Esophagus squamous epithelium (tissue), 5 donors: ENCODE data around the gene ANKRD52. TPM values are rescaled to one million over a fixed set of nuclear protein-coding genes. Genes with fewer than 3 reads are reported as not detected.
"Not testable (repeated sequence)": the region's sequence is repeated elsewhere in the genome, so short reads cannot be mapped to it uniquely, and the experiment has no call there.

ENCODE experiments used
- DNase-seq: peaks from one replicate; lab custom pipeline; 2025; lab: John Stamatoyannopoulos, UW
- H3K27ac ChIP-seq, 4 donors: fragments of 200-600 bp; sonication (generic); one replicate each; pipeline ENCODE4 v1.5.1; 2016 to 2019; ENCODE audit warnings: mild to moderate bottlenecking in 1 of 4
- H3K27me3 ChIP-seq, 4 donors: fragments of 200-600 bp; sonication (generic); 1 replicate in 3 of 4; 2 replicates in 1 of 4; pipeline versions ENCODE4 v1.5.1 to v1.6.0; 2017 to 2021; ENCODE audit warnings: antibody characterized with exemption in 1 of 4
- H3K36me3 ChIP-seq, 3 donors: fragments of 200-600 bp; sonication (generic); one replicate each; pipeline ENCODE4 v1.5.1; 2016 to 2019
- H3K4me1 ChIP-seq, 3 donors: fragments of 200-600 bp; sonication (generic); one replicate each; pipeline ENCODE4 v1.5.1; 2017 to 2019
- H3K4me3 ChIP-seq, 4 donors: fragments of 200-600 bp; sonication (generic); 1 replicate in 3 of 4; 2 replicates in 1 of 4; pipeline ENCODE4 v1.5.1; 2016 to 2019; ENCODE audit warnings: mild to moderate bottlenecking in 2 of 4, moderate library complexity in 1 of 4
- H3K9me3 ChIP-seq, 3 donors: fragments of 200-600 bp; sonication (generic); one replicate each; pipeline ENCODE4 v1.5.1; 2016 to 2019
- POLR2A ChIP-seq, 4 donors: fragments of 450-650 bp; IDR thresholded peaks; one replicate each; pipeline ENCODE4 v1.6.1; 2017; ENCODE audit warnings: antibody characterized with exemption in 4 of 4, mild to moderate bottlenecking in 4 of 4, moderate library complexity in 3 of 4
- WGBS, 2 donors: methylation state at CpG; one replicate each; pipeline ENCODE4 v1.1.5; 2018; 5-methylcytosine and 5-hydroxymethylcytosine counted together
- intact Hi-C: fragments of 100-400 bp; cut with DNase I; formaldehyde crosslinking; loops from one replicate; pipeline ENCODE4 v1.15.0; 2022
- total RNA-seq, 4 donors: library from RNA; depleted of rRNA; stranded (reverse); fragments of >200 nt; gene quantifications; one replicate each; pipeline ENCODE4 v1.1.0, GENCODE V29; 2016
- TF ChIP-seq, protein P1 (sequence below), 6 experiments: fragments of 450-650 bp in 4 of 6; fragments of 200-600 bp in 2 of 6; sonication (generic) in 2 of 6; IDR thresholded peaks; one replicate each; pipeline ENCODE4 v1.5.1; 2016 to 2019; ENCODE audit warnings: antibody characterized with exemption in 6 of 6, mild to moderate bottlenecking in 4 of 6, moderate library complexity in 4 of 6
- donor health status: DM: yes; HTN: yes; CAD: no.

Gene ANKRD52
- total RNA-seq, 4 donors from 2014 or later: 9.2 to 15.8 (median 13.9) TPM

DNA sequence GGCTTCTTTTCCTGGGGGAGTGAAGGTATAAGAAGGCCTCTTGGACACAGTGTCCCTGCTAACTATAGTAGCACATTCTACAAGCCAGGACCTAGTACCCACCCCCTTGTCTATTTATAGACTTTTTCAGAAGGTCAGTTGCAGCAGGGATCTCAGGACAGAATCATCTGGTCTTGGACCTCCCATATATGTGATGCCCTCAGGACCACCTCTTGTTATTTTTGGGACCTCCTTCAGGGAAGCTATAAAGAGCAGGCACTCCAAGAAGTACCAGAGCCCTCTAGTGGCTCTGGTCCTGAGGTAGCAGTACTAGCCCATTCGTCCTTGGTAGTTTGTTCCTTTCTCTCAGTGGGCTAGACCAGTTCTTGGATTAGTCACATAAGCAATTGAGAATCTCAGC is 12.8 kb upstream of the ANKRD52 start:
- TF ChIP-seq, protein P1, sequence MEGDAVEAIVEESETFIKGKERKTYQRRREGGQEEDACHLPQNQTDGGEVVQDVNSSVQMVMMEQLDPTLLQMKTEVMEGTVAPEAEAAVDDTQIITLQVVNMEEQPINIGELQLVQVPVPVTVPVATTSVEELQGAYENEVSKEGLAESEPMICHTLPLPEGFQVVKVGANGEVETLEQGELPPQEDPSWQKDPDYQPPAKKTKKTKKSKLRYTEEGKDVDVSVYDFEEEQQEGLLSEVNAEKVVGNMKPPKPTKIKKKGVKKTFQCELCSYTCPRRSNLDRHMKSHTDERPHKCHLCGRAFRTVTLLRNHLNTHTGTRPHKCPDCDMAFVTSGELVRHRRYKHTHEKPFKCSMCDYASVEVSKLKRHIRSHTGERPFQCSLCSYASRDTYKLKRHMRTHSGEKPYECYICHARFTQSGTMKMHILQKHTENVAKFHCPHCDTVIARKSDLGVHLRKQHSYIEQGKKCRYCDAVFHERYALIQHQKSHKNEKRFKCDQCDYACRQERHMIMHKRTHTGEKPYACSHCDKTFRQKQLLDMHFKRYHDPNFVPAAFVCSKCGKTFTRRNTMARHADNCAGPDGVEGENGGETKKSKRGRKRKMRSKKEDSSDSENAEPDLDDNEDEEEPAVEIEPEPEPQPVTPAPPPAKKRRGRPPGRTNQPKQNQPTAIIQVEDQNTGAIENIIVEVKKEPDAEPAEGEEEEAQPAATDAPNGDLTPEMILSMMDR (IDR thresholded peaks at IDR 0.05): peak in 3 of 6 experiments; percentile 6 to 18 (median 7)
- TF ChIP-seq POLR2A (IDR thresholded peaks at IDR 0.05): no peak
- no peaks in the 10 kb centered on the region for H3K27me3 ChIP-seq
- WGBS, 2 donors: 0 to 38% methylated on average over 1 of the region's 1 CpG
- peaks cover 13 to 70% (median 41%) of the 10 kb centered on the region in 3 donors for H3K36me3 ChIP-seq
- H3K4me1 ChIP-seq: peaks cover 0 to 18% (median 10%) of the 10 kb centered on the region in 3 donors
- DNase-seq: no peak
- no peak overlapping the region for H3K4me3 ChIP-seq
- H3K9me3 ChIP-seq: no peaks in the 10 kb centered on the region
- intact Hi-C loops: no loop called here
- peak overlapping the region in 2 of 4 donors; percentile 2 to 9 for H3K27ac ChIP-seq

DNA sequence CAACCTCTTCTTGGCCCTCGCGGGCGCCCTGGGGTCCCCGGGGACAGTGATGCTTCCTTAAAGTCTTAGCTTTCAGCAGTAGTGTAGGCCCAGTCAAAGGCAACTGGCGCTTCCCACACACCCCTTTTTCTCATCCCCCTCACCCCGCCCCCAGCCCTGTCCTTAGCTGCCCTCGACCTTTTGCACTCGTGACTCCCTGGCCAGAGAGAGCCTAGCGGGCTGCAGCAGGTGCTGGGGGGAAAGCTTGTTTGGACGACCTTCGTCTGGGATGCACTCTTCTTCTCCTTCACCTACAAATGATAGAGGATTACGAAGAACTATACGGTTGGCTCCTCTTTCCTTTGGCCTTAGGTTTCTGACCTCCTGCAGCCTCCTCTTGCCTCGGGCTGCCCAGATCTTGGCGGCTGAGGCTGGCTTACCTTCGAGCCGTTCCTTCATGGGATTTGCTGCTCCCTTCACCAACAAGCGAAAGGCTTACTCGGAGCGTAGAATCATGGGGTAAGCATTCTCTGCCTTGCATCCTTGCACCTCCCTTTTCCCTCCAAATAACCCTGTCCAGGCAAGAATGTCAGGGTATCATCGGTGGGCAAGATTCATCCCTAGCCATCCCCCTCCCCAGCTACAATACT is 9.4 kb upstream of the ANKRD52 start:
- peaks cover 0 to 24% (median 14%) of the 10 kb centered on the region in 3 donors for H3K4me1 ChIP-seq
- peak overlapping the region; percentile 63 to 93 (median 79) for H3K4me3 ChIP-seq
- H3K27ac ChIP-seq: peak overlapping the region; percentile 85 to 99 (median 96)
- H3K9me3 ChIP-seq: no peaks in the 10 kb centered on the region
- TF ChIP-seq, protein P1 (IDR thresholded peaks at IDR 0.05): no peak
- no peak for TF ChIP-seq POLR2A (IDR thresholded peaks at IDR 0.05)
- H3K36me3 ChIP-seq: peaks cover 0 to 36% (median 8%) of the 10 kb centered on the region in 3 donors
- intact Hi-C loops: no loop called here
- no peaks in the 10 kb centered on the region for H3K27me3 ChIP-seq
- DNase-seq: no peak
- 32 to 41% methylated on average over 15 to 19 of the region's 21 CpGs for WGBS, 2 donors

DNA sequence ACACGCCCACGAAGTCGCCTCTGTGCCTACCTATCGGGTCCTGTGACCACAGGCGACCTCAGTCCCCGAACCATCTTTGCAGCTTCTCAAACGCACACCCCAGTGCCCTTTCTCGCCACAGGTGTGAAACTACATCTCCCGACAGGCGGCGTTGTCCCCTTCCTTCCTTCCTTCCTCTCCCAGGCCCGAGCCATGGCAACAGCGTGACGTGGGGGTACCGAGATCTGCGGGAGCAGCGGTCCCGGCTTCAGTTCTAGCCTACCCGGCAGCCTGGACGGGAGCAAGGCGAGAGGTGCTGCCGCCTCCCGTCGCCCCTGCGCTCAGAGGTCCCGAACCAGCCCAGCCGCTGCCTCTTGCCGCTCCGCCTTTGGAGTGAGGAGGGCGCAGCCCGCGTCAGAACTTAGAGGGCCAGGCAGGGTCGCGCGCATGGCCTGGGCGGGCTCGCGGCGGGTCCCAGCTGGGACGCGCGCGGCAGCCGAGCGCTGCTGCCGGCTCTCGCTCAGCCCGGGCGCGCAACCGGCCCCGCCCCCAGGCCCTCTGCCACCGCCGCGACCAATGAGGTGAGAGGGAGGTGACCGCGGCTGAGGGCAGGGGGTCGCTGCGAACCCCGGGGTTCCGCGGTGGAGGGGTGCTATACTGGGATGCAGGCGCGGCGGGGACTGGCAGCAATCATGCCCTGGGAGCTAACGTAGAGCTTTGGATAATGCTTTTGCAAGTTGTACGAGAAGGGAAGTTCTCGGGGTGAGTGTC is 8.7 kb upstream of the ANKRD52 start, which contains the start of gene COQ10A:
Gene COQ10A, plus strand, starts transcription at position 250 of the 750 bp plus-strand sequence. Its CDS starts 177 bp downstream, at position 427.
- peak; percentile 45 for DNase-seq
- Histone ChIP-seq H3K4me1 (peaks cover 0 to 25% (median 14%) of the 10 kb centered on the region in 3 donors), H3K4me3 (peak within 1 kb of the TSS; percentile 63 to 93 (median 79)), H3K36me3 (peaks cover 0 to 29% (median 2%) of the 10 kb centered on the region in 3 donors), H3K27me3 (no peaks in the 10 kb centered on the region), H3K9me3 (no peaks in the 10 kb centered on the region), H3K27ac (peak within 1 kb of the TSS; percentile 85 to 99 (median 96))
- 0% methylated on average over 11 to 16 of the region's 68 CpGs for WGBS, 2 donors
- peak in 2 of 4 donors; percentile 86 to 89 for TF ChIP-seq POLR2A (IDR thresholded peaks at IDR 0.05)
- TF ChIP-seq, protein P1 (IDR thresholded peaks at IDR 0.05): peak; percentile 37 to 77 (median 74)
- intact Hi-C loops: no loop called here

DNA sequence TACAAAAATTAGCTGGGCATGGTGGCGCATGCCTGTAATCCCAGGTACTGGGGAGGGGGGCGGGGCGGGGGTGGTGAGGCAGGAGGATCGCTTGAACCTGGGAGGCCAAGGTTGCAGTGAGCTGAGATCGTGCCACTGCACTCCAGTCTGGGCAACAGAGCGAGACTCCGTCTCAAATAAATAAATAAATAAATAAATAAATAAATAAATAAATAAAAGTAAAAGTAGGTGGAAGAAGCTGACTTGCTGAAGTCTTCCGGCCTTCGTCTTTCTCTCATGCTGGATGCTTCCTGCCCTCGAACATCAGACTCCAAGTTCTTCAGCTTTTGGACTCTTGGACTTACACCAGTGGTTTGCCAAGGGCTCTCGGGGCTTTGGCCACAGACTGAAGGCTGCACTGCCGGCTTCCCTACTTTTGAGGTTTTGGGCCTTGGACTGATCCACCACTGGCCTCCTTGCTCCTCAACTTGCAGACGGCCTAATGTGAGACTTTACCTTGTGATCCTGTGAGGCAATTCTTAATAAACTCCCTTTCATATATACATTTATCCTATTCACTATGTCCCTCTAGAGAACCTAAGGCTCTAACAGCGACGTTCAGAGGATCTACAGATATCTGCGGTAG is 8.0 kb upstream of the ANKRD52 start:
- 54 to 56% methylated on average over 16 of the region's 16 CpGs for WGBS, 2 donors

DNA sequence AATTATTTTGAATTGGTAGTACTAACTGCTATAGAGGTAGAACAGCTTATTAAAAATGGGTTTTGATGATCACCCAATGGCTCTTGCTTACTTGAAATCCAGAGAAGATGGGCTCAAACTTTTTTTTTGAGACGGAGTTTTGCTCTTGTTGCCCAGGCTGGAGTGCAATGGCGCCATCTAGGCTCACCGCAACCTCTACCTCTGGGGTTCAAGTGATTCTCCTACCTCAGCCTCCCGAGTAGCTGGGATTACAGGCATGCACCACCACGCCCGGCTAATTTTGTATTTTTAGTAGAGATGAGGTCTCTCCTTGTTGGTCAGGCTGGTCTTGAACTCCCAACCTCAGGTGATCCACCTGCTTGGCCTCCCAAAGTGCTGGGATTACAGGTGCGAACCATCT is 4.8 kb upstream of the ANKRD52 start:
- H3K4me3 ChIP-seq, H3K36me3 ChIP-seq, DNase-seq, H3K27ac ChIP-seq, H3K27me3 ChIP-seq, H3K9me3 ChIP-seq, intact Hi-C loops: not testable (repeated sequence)
- 86 to 91% methylated on average over 7 of the region's 7 CpGs for WGBS, 2 donors
- peaks cover 0 to 37% (median 22%) of the 10 kb centered on the region in 3 donors for H3K4me1 ChIP-seq

More for the DNA sequence above, 8.0 kb upstream of the ANKRD52 start:
- Histone ChIP-seq H3K27ac (peak overlapping the region; percentile 85 to 99 (median 96)), H3K36me3 (peaks cover 0 to 22% (median 0%) of the 10 kb centered on the region in 3 donors), H3K4me3 (peak overlapping the region; percentile 63 to 93 (median 79)), H3K4me1 (peaks cover 0 to 30% (median 14%) of the 10 kb centered on the region in 3 donors)
- intact Hi-C loops, H3K9me3 ChIP-seq, H3K27me3 ChIP-seq, DNase-seq: not testable (repeated sequence)
